Measurements from ENCODE around the gene GALNT8.

Gene GALNT8

DNA sequence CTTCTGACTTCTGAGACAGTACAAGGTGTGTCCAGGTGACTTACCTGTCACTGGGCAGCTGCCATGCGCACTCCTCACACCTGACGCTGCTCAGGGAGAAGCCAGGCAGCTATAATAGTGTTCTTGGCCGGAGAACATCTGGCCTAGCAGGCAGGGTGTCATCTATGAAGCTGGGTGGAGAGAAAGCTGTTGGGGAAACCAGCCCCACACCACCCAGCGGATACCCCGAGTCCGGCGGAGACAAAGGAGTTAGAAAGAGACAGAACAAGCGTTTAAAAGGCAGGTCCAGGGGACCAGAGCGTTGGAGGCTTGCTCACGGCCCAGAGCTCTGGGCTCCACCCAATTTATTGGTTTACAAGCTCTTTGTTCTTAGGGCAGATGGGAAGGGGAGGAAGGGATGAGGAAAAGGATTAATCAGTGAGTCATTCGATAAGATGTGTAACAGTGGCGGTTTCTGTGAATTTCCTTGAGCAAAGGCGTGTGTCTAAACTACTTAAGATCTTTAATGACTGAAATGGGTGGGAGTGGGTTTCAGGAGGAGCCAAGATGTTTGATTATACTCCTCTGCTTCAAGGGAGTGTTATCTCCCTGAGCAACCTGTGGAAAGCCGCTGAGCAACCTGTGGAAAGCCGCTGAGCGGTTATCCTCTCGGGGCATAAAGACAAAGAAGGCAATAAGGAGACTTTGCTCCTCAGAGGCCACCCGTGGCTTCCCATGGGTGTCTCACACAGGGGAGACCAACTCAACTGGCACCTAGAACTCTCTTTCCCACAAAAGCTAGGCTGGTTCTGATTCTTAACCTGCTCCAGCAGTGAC, at the start of gene GALNT8:
GALNT8 (plus strand) TSS at position 580 of the 816 bp plus-strand sequence. CDS start 278 bp downstream, outside the sequence.
- TF ChIP-seq, protein P1, sequence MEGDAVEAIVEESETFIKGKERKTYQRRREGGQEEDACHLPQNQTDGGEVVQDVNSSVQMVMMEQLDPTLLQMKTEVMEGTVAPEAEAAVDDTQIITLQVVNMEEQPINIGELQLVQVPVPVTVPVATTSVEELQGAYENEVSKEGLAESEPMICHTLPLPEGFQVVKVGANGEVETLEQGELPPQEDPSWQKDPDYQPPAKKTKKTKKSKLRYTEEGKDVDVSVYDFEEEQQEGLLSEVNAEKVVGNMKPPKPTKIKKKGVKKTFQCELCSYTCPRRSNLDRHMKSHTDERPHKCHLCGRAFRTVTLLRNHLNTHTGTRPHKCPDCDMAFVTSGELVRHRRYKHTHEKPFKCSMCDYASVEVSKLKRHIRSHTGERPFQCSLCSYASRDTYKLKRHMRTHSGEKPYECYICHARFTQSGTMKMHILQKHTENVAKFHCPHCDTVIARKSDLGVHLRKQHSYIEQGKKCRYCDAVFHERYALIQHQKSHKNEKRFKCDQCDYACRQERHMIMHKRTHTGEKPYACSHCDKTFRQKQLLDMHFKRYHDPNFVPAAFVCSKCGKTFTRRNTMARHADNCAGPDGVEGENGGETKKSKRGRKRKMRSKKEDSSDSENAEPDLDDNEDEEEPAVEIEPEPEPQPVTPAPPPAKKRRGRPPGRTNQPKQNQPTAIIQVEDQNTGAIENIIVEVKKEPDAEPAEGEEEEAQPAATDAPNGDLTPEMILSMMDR (IDR thresholded peaks at IDR 0.05; ENCODE audit: borderline replicate concordance, control extremely low read depth, extremely low read depth, insufficient read depth, missing control alignments) = no peak
- in situ Hi-C loops (cut with MboI; ENCODE audit: low sequenced_read_pairs, unreplicated experiment) = no loop called here
- DNase-seq (ENCODE audit: low spot score) = no peak

DNA sequence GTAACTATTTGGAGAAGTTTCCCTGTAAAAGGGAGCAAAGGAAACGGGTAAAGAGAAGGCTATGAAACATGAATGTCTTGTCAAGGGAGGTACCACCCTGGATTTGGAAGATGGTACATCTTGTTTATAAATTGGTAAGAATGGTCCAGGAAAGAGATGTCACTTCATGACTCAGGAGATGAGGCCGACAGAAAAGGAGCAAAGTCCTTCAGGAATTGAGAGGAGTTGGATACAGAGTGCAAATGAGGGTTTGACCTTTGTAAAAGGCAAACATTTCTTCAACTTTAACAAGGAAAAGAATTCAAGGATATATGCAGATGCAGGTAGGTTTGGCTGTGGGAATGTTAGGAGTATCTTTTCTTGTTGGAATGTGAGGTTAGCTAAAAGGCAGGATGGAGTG, 40.5 kb upstream of the GALNT8 start:
- TF ChIP-seq, protein P1 (IDR thresholded peaks at IDR 0.05; ENCODE audit: borderline replicate concordance, control extremely low read depth, extremely low read depth, insufficient read depth, missing control alignments) = no peak
- in situ Hi-C loops (cut with MboI; ENCODE audit: low sequenced_read_pairs, unreplicated experiment) = no loop called here
- no peak for DNase-seq (ENCODE audit: low spot score)

DNA sequence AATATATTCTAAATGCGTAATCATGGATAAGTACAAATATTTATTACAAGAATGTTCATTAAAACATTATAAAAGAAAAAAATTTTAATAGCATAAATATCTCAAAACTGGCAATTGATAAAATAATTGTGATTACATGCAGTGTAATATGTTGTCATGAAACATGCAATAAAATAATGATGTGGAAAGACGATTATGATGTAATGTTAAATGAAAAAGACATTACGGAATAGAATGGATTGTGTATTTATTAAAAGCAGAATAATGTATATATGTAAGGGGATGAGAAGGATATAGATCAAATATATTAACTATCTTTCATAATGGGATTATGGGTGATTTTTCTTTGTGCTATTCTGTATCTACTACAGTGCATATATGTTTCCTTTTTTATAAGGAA, 38.5 kb upstream of the GALNT8 start:
- TF ChIP-seq, protein P1 (IDR thresholded peaks at IDR 0.05; ENCODE audit: borderline replicate concordance, control extremely low read depth, extremely low read depth, insufficient read depth, missing control alignments) = no peak
- in situ Hi-C loops (cut with MboI; ENCODE audit: low sequenced_read_pairs, unreplicated experiment) = no loop called here
- DNase-seq (ENCODE audit: low spot score) = no peak

DNA sequence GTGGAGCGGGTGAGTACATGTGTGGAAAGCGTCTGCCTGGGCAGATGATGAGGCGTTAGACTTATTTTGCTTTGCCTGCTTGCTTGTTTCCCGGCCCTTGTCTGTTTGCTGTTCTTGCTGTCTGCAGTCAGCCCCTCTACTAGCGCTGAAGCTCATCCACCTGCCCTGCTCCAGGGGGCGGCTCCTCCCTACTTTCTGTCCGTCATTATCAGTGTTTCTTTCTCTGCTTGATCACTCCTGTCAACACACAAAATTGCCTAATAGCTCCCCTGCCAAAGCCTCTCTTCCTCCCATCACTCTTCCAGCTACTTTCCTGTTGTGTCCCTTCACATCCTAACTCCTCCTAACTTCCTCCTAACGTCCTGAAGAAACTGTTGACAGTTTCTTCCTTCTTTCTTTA, 34.9 kb upstream of the GALNT8 start:
- in situ Hi-C loops (cut with MboI; ENCODE audit: low sequenced_read_pairs, unreplicated experiment) = no loop called here
- TF ChIP-seq, protein P1 (IDR thresholded peaks at IDR 0.05; ENCODE audit: borderline replicate concordance, control extremely low read depth, extremely low read depth, insufficient read depth, missing control alignments) = no peak
- DNase-seq (ENCODE audit: low spot score) = no peak

DNA sequence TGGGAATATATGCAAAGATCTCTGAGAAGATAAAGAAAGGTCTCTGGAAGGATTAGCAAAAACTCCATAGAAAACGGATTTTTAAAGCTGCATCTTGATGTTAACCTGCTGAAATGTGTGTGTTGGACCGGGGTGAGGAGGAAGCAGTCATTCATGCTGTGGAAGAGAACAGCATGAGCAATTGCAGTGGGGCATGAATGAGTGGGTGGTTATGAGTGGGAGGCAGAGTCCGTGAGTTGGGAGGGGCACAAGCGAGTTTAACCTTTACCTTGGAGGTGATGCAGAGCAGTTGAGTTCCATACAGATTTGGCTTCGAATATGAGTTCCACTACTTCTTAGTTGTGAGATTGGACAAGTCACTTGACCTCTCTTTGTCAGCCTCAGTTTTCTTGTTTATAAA, 29.4 kb upstream of the GALNT8 start:
- DNase-seq (ENCODE audit: low spot score) = no peak
- TF ChIP-seq, protein P1 (IDR thresholded peaks at IDR 0.05; ENCODE audit: borderline replicate concordance, control extremely low read depth, extremely low read depth, insufficient read depth, missing control alignments) = no peak
- in situ Hi-C loops (cut with MboI; ENCODE audit: low sequenced_read_pairs, unreplicated experiment) = no loop called here

GRCh38 chr12:4700621-4701026, 19.6 kb upstream of the GALNT8 start:
- in situ Hi-C loops (cut with MboI; ENCODE audit: low sequenced_read_pairs, unreplicated experiment) = no loop called here
- TF ChIP-seq, protein P1 (IDR thresholded peaks at IDR 0.05; ENCODE audit: borderline replicate concordance, control extremely low read depth, extremely low read depth, insufficient read depth, missing control alignments) = no peak
- no peak for DNase-seq (ENCODE audit: low spot score)
